Raji (cell line): Measurements from ENCODE around the gene ZBTB16.

Source experiments
- POLR2A ChIP-seq: IDR thresholded peaks from 2 replicates; pipeline ENCODE4 v1.6.1; 2011; ENCODE audit warnings: low read depth, low read length, control low read depth; ENCODE audit not compliant: insufficient read depth

Gene ZBTB16

GRCh38 chr11:114097832-114098231 lies 38.3 kb downstream of the ZBTB16 start:
- TF ChIP-seq POLR2A: no peak

- no peak for TF ChIP-seq POLR2A
Measured at GRCh38 chr11:114098927-114099326, 39.4 kb downstream of the ZBTB16 start.

GRCh38 chr11:114099392-114100178 lies 40.1 kb downstream of the ZBTB16 start:
- no peak for TF ChIP-seq POLR2A

GRCh38 chr11:114102993-114103896 lies 43.7 kb downstream of the ZBTB16 start:
- no peak for TF ChIP-seq POLR2A

GRCh38 chr11:114105611-114106010 lies 46.1 kb downstream of the ZBTB16 start:
- TF ChIP-seq POLR2A: no peak

GRCh38 chr11:114106047-114106446 lies 46.5 kb downstream of the ZBTB16 start:
- no peak for TF ChIP-seq POLR2A

GRCh38 chr11:114106986-114107385 lies 47.5 kb downstream of the ZBTB16 start:
- TF ChIP-seq POLR2A: no peak

GRCh38 chr11:114108501-114109205 lies 49.1 kb downstream of the ZBTB16 start:
- no peak for TF ChIP-seq POLR2A

GRCh38 chr11:114109206-114110090 lies 49.9 kb downstream of the ZBTB16 start:
- TF ChIP-seq POLR2A: no peak

- TF ChIP-seq POLR2A: no peak
Measured at GRCh38 chr11:114110123-114110522, 50.6 kb downstream of the ZBTB16 start.

- no peak for TF ChIP-seq POLR2A
Measured at GRCh38 chr11:114110952-114111947, 51.7 kb downstream of the ZBTB16 start.

- TF ChIP-seq POLR2A: no peak
Measured at GRCh38 chr11:114115451-114115928, 56.0 kb downstream of the ZBTB16 start.

GRCh38 chr11:114116357-114116756 lies 56.8 kb downstream of the ZBTB16 start:
- TF ChIP-seq POLR2A: no peak
